ENCODE data around the gene ZSCAN10. TPM values are rescaled to one million over a fixed set of nuclear protein-coding genes. Genes with fewer than 3 reads are reported as not detected.

ZSCAN10 gene
- total RNA-seq, 1 donor from 2014 or later = 0.34 TPM

DNA sequence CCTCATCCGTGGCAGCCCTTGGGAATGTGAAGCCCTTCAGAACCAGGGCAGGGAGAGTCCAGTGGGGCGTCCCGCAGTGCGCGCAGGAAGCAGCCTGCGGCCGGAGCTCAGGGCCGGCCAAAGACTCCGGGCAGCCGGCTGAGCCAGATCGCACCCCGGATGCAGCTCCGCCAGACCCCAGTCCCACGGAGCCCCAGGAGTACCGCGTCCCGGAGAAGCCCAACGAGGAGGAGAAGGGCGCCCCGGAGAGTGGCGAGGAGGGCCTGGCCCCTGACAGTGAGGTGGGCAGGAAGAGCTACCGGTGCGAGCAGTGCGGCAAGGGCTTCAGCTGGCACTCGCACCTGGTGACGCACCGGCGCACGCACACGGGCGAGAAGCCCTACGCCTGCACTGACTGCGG, 20.2 kb upstream of the ZSCAN10 start:
- H3K4me1 Mint-ChIP-seq (ENCODE audit: low read depth) = peaks cover 7% of the 10 kb centered on the region
- peaks cover 8% of the 10 kb centered on the region for H3K36me3 Mint-ChIP-seq (ENCODE audit: insufficient read depth)
- DNase-seq (ENCODE audit: low spot score, unreplicated experiment) = no peak
- no peak overlapping the region for H3K27ac Mint-ChIP-seq
- H3K27me3 Mint-ChIP-seq = no peaks in the 10 kb centered on the region
- H3K4me3 Mint-ChIP-seq (ENCODE audit: low read depth) = no peak overlapping the region
- TF ChIP-seq, protein P1, sequence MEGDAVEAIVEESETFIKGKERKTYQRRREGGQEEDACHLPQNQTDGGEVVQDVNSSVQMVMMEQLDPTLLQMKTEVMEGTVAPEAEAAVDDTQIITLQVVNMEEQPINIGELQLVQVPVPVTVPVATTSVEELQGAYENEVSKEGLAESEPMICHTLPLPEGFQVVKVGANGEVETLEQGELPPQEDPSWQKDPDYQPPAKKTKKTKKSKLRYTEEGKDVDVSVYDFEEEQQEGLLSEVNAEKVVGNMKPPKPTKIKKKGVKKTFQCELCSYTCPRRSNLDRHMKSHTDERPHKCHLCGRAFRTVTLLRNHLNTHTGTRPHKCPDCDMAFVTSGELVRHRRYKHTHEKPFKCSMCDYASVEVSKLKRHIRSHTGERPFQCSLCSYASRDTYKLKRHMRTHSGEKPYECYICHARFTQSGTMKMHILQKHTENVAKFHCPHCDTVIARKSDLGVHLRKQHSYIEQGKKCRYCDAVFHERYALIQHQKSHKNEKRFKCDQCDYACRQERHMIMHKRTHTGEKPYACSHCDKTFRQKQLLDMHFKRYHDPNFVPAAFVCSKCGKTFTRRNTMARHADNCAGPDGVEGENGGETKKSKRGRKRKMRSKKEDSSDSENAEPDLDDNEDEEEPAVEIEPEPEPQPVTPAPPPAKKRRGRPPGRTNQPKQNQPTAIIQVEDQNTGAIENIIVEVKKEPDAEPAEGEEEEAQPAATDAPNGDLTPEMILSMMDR (IDR thresholded peaks at IDR 0.05; ENCODE audit: unreplicated experiment) = no peak
- H3K9me3 Mint-ChIP-seq (ENCODE audit: low read depth) = no peaks in the 10 kb centered on the region

DNA sequence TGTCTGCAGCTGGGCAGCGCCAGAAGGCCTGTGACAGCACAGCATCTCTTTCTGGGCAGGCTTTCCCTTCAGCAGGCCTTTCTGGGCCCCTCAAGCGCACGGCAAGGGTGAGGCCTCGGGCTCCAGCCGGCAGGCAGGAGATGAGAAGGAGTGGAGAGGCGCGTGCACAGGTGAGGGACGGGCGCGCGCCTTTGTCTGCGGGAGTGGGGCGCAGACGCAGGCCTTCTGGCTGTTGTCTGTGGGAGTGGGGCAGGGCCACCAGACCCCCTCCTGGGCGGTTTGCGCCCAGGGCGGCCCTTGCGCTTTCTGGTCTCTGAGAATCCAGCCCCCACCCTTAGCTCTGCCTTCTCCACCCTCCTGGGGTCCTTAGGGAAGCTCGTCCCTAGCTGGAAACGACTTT, 19.8 kb upstream of the ZSCAN10 start:
- peaks cover 8% of the 10 kb centered on the region for H3K36me3 Mint-ChIP-seq (ENCODE audit: insufficient read depth)
- TF ChIP-seq, protein P1 (IDR thresholded peaks at IDR 0.05; ENCODE audit: unreplicated experiment) = no peak
- no peaks in the 10 kb centered on the region for H3K9me3 Mint-ChIP-seq (ENCODE audit: low read depth)
- no peak for DNase-seq (ENCODE audit: low spot score, unreplicated experiment)
- no peak overlapping the region for H3K4me3 Mint-ChIP-seq (ENCODE audit: low read depth)
- H3K27me3 Mint-ChIP-seq = no peaks in the 10 kb centered on the region
- H3K4me1 Mint-ChIP-seq (ENCODE audit: low read depth) = peaks cover 8% of the 10 kb centered on the region
- H3K27ac Mint-ChIP-seq = no peak overlapping the region

DNA sequence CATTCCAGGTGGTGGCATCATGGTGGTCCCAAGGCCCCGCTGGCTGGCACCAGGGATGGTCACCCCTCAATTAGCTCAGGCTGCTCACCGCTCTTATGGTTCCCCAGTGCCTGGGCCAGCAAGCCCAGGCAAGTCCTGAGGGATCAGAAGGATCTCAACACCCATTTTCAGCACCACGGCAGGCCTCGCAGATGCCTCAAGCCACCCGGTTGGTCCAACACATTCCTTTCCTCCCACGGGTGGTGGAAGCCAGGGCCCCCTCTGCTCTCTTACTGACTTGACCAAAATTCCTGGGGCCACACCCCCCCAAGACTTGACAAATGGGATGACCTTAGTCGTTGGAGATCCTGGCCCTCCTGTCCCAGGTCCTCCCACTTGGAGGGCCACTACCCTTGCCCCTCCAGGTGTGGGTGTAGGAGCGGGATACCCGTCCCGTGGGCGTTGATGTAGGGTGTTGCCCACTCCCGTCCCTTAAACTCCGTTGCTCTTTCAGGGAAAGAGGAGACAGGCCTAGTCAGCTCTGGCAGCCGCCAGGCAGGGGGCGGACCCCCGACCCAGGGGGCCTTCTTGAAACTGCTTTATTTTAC, 19.2 kb upstream of the ZSCAN10 start:
- no peak overlapping the region for H3K4me3 Mint-ChIP-seq (ENCODE audit: low read depth)
- DNase-seq (ENCODE audit: low spot score, unreplicated experiment) = no peak
- H3K9me3 Mint-ChIP-seq (ENCODE audit: low read depth) = no peaks in the 10 kb centered on the region
- peaks cover 8% of the 10 kb centered on the region for H3K36me3 Mint-ChIP-seq (ENCODE audit: insufficient read depth)
- H3K27me3 Mint-ChIP-seq = no peaks in the 10 kb centered on the region
- H3K4me1 Mint-ChIP-seq (ENCODE audit: low read depth) = peaks cover 9% of the 10 kb centered on the region
- TF ChIP-seq, protein P1 (IDR thresholded peaks at IDR 0.05; ENCODE audit: unreplicated experiment) = no peak
- no peak overlapping the region for H3K27ac Mint-ChIP-seq

DNA sequence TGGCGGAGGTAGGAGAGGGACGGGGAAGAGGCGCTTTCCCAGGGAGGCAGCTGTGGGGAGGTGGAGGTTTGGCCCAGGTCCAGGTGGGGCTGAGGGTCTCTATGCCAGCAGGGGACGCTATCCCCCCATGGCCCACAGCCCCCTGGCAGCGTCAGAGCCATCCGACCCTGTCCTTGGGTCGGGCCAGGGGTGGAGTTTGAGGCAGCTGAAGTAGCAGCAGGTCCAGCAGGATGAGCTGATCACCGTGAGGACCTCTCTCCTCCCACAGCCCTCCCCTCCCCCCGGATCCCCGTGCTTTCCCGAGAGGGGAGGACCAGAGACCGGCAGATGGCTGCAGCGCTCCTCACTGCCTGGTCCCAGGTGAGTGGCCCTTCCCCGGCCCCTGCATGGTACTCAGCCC, 16.5 kb upstream of the ZSCAN10 start:
- Mint-ChIP-seq H3K27ac (no peak overlapping the region), H3K27me3 (no peaks in the 10 kb centered on the region), H3K36me3 (ENCODE audit: insufficient read depth) (peaks cover 6% of the 10 kb centered on the region), H3K4me1 (ENCODE audit: low read depth) (peaks cover 19% of the 10 kb centered on the region), H3K9me3 (ENCODE audit: low read depth) (no peaks in the 10 kb centered on the region), H3K4me3 (ENCODE audit: low read depth) (no peak overlapping the region)
- DNase-seq (ENCODE audit: low spot score, unreplicated experiment) = no peak
- TF ChIP-seq, protein P1 (IDR thresholded peaks at IDR 0.05; ENCODE audit: unreplicated experiment) = no peak

DNA sequence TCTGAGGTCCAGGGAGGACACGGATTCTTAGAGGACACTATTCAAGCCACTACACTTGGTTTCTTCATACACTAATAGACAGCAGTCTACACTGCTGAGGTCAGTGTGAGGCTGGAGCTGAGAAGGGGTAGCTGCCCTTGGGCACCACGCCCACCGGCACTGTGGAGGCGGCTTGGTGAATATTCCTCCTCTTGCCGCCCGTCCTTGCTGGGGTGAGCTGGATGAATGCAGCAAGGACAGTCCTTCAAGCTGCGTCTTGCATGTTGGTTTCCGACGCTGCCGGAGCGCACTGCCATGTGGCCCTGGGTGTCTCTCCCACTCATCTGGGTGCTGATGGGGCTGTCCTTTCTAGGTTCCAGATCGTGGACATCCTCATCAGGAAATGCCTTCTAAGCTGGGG, 15.9 kb upstream of the ZSCAN10 start:
- Mint-ChIP-seq H3K4me3 (ENCODE audit: low read depth) (peak overlapping the region; percentile 60), H3K36me3 (ENCODE audit: insufficient read depth) (peaks cover 6% of the 10 kb centered on the region), H3K9me3 (ENCODE audit: low read depth) (no peaks in the 10 kb centered on the region), H3K4me1 (ENCODE audit: low read depth) (peaks cover 19% of the 10 kb centered on the region), H3K27ac (no peak overlapping the region), H3K27me3 (no peaks in the 10 kb centered on the region)
- DNase-seq (ENCODE audit: low spot score, unreplicated experiment) = no peak
- TF ChIP-seq, protein P1 (IDR thresholded peaks at IDR 0.05; ENCODE audit: unreplicated experiment) = no peak
